HCT116 (cell line): Measurements from ENCODE around the gene SPRR2D. TPM values are rescaled to one million over a fixed set of nuclear protein-coding genes. Genes with fewer than 3 reads are reported as not detected.

Experiments
- ATAC-seq: fragments of 200-7000 bp; cut with Tn5 transposase; 2 replicates; pipeline ENCODE4 v1.9.1; 2020; ENCODE audit warnings: mild to moderate bottlenecking, moderate library complexity
- BruUV-seq: library from RNA; stranded (reverse); fragments of 400-500 nt; replicated peaks from 2 replicates; lab custom pipeline; 2021; lab: Mats Ljungman, UMichigan
- CTCF ChIA-PET: fragments of 300-600 bp; sonication (Branson Sonifier 250); formaldehyde crosslinking; loops from one replicate; lab custom pipeline; 2021; ENCODE audit warnings: antibody characterized with exemption; lab: Charles Lee
- POLR2A ChIA-PET: fragments of 300-600, 350-600 bp; sonication (Branson Sonifier 250); formaldehyde crosslinking; loops from one replicate; lab custom pipeline; 2021; ENCODE audit warnings: antibody characterized with exemption; lab: Charles Lee
- RAD21 ChIA-PET, 2 experiments: fragments of 300-600 bp; sonication (Branson Sonifier 250); formaldehyde crosslinking; loops; one replicate each; lab custom pipeline; 2023; ENCODE audit warnings: low total read pairs in 2 of 2; ENCODE audit not compliant: uncharacterized antibody in 2 of 2, unreplicated experiment in 2 of 2, low non-redundant PET in 1 of 2; lab: Charles Lee
- DNase-seq: peaks from one replicate; pipeline ENCODE4 v3.0.0-alpha.2; 2010; ENCODE audit warnings: low read depth, low spot score
- H2AFZ ChIP-seq: fragments of 200-600 bp; shearing (Covaris generic), sonication (generic); 2 replicates; pipeline ENCODE4 v1.6.1; 2017; ENCODE audit warnings: low read depth, mixed run types, mixed read lengths, antibody characterized with exemption, low read length; ENCODE audit not compliant: poor library complexity, severe bottlenecking
- H3K27ac ChIP-seq: 2 replicates; pipeline ENCODE4 v1.5.1; 2012; ENCODE audit warnings: low read depth, low read length
- H3K27me3 ChIP-seq: fragments of 200-600 bp; sonication (generic); 2 replicates; pipeline ENCODE4 v1.6.1; 2016; ENCODE audit warnings: mixed run types, low read length, mixed read lengths; ENCODE audit not compliant: insufficient read depth
- H3K36me3 ChIP-seq, 2 experiments: fragments of 200-500 bp in 1 of 2; fragments of 200-600 bp in 1 of 2; sonication (Bioruptor generic) in 1 of 2; sonication (generic) in 1 of 2; 2 replicates each; pipeline versions ENCODE4 v1.5.1 to v1.6.1; 2014 to 2016; ENCODE audit warnings: low read length in 2 of 2, inconsistent platforms in 1 of 2, mixed read lengths in 1 of 2, mixed run types in 1 of 2; ENCODE audit not compliant: insufficient read depth in 2 of 2, control insufficient read depth in 1 of 2
- H3K4me1 ChIP-seq, 2 experiments: fragments of 200-600 bp in 1 of 2; sonication (generic) in 1 of 2; 2 replicates each; pipeline versions ENCODE4 v1.5.1 to v1.6.1; 2012 to 2017; ENCODE audit warnings: low read length in 2 of 2, inconsistent platforms in 1 of 2, mild to moderate bottlenecking in 1 of 2, mixed read lengths in 1 of 2, mixed run types in 1 of 2, moderate library complexity in 1 of 2; ENCODE audit not compliant: insufficient read depth in 2 of 2, control insufficient read depth in 1 of 2
- H3K4me2 ChIP-seq: fragments of 200-600 bp; sonication (generic); 2 replicates; pipeline ENCODE4 v1.6.1; 2017; ENCODE audit warnings: mixed run types, low read length, mixed read lengths
- H3K4me3 ChIP-seq, 2 experiments: fragments of 200-600 bp in 1 of 2; sonication (generic) in 1 of 2; replicated peaks in 1 of 2; 2 replicates each; pipeline ENCODE4 v1.5.1; 2011 to 2016; ENCODE audit warnings: low read length in 2 of 2, control low read depth in 1 of 2, low read depth in 1 of 2, mild to moderate bottlenecking in 1 of 2, mixed read lengths in 1 of 2, mixed run types in 1 of 2
- H3K79me2 ChIP-seq: fragments of 200-600 bp; sonication (generic); 2 replicates; pipeline ENCODE4 v1.6.1; 2017; ENCODE audit warnings: mild to moderate bottlenecking, mixed run types, low read length, moderate library complexity, mixed read lengths; ENCODE audit not compliant: insufficient read depth
- H3K9ac ChIP-seq: fragments of 200-600 bp; sonication (generic); 2 replicates; pipeline ENCODE4 v1.6.1; 2016; ENCODE audit warnings: low read length, mixed read lengths
- H3K9me2 ChIP-seq: fragments of 200-600 bp; sonication (generic), shearing (Covaris generic); 2 replicates; pipeline ENCODE4 v1.6.1; 2017; ENCODE audit warnings: mixed run types, mild to moderate bottlenecking, moderate library complexity; ENCODE audit not compliant: insufficient read depth
- H3K9me3 ChIP-seq, 2 experiments: fragments of 200-500 bp in 1 of 2; fragments of 200-600 bp in 1 of 2; sonication (Bioruptor generic) in 1 of 2; sonication (generic) in 1 of 2; 2 replicates each; pipeline ENCODE4 v1.6.1; 2014 to 2017; ENCODE audit warnings: low read length in 2 of 2, mixed read lengths in 2 of 2, inconsistent platforms in 1 of 2, low read depth in 1 of 2, mild to moderate bottlenecking in 1 of 2, mixed run types in 1 of 2, moderate library complexity in 1 of 2; ENCODE audit not compliant: control insufficient read depth in 1 of 2, insufficient read depth in 1 of 2
- H4K20me1 ChIP-seq: fragments of 200-600 bp; sonication (generic), shearing (Covaris generic); 2 replicates; pipeline ENCODE4 v1.6.1; 2017; ENCODE audit warnings: mixed run types, mild to moderate bottlenecking, moderate library complexity; ENCODE audit not compliant: insufficient read depth
- CBX3 ChIP-seq: IDR thresholded peaks from 2 replicates; pipeline ENCODE4 v1.6.1; 2012; ENCODE audit warnings: low read depth
- CEBPB ChIP-seq: IDR thresholded peaks from 2 replicates; pipeline ENCODE4 v1.6.1; 2012; ENCODE audit warnings: low read depth
- EGR1 ChIP-seq: IDR thresholded peaks from 2 replicates; pipeline ENCODE4 v1.6.1; 2012; ENCODE audit warnings: low read depth
- EZH2 ChIP-seq: fragments of 200-600 bp; sonication (generic); IDR thresholded peaks from 2 replicates; pipeline ENCODE4 v1.6.1; 2017; ENCODE audit warnings: antibody characterized with exemption, mixed run types
- EZH2phosphoT487 ChIP-seq: fragments of 200-600 bp; IDR thresholded peaks from 2 replicates; pipeline ENCODE4 v1.6.1; 2018; ENCODE audit warnings: antibody characterized with exemption, borderline replicate concordance
- FOSL1 ChIP-seq: IDR thresholded peaks from 2 replicates; pipeline ENCODE4 v1.6.1; 2012; ENCODE audit warnings: low read depth
- JUND ChIP-seq: IDR thresholded peaks from 2 replicates; pipeline ENCODE4 v1.6.1; 2012
- POLR2A ChIP-seq: IDR thresholded peaks from 2 replicates; pipeline ENCODE4 v1.7.0; 2011; ENCODE audit warnings: borderline replicate concordance; ENCODE audit not compliant: insufficient read depth, insufficient read length; ENCODE audit errors: extremely low read depth
- POLR2AphosphoS5 ChIP-seq: IDR thresholded peaks from 2 replicates; pipeline ENCODE4 v1.6.1; 2011; ENCODE audit warnings: mild to moderate bottlenecking, low read depth, low read length, moderate library complexity
- RAD21 ChIP-seq: IDR thresholded peaks from 2 replicates; pipeline ENCODE4 v1.6.1; 2012; ENCODE audit warnings: low read depth, mild to moderate bottlenecking
- SIN3A ChIP-seq: IDR thresholded peaks from 2 replicates; pipeline ENCODE4 v1.6.1; 2012; ENCODE audit warnings: low read depth
- SP1 ChIP-seq: IDR thresholded peaks from 2 replicates; pipeline ENCODE4 v1.6.1; 2012; ENCODE audit warnings: low read depth
- ZFX ChIP-seq: fragments of 450-650 bp; IDR thresholded peaks from 2 replicates; pipeline ENCODE4 v1.6.1; 2017
- ZNF274 ChIP-seq: fragments of 200-500 bp; sonication (Bioruptor generic); IDR thresholded peaks from 2 replicates; pipeline ENCODE4 v1.6.1; 2014; ENCODE audit warnings: mild to moderate bottlenecking, low read depth, low read length, inconsistent platforms
- intact Hi-C: fragments of 100-400 bp; cut with micrococcal nuclease; formaldehyde crosslinking; loops from 2 replicates; pipeline ENCODE4 v1.10.0; 2022
- total RNA-seq: library from RNA; stranded (reverse); gene quantifications from one replicate; pipeline ENCODE4 v1.2.1, GENCODE V29; 2021; ENCODE audit not compliant: unreplicated experiment
- TF ChIP-seq, protein P1 (sequence below): IDR thresholded peaks from 2 replicates; pipeline ENCODE4 v1.6.1; 2012
- TF ChIP-seq, protein P2 (sequence below), 3 experiments: fragments of 200-600 bp in 1 of 3; sonication (generic) in 1 of 3; IDR thresholded peaks in 2 of 3; conservative IDR thresholded peaks in 1 of 3; 2 replicates each; pipeline ENCODE4 v1.5.1; 2012 to 2017; ENCODE audit warnings: low read depth in 2 of 3, low read length in 2 of 3, antibody characterized with exemption in 1 of 3, borderline replicate concordance in 1 of 3, control low read depth in 1 of 3, mild to moderate bottlenecking in 1 of 3, mixed read lengths in 1 of 3, mixed run types in 1 of 3, moderate library complexity in 1 of 3; ENCODE audit not compliant: insufficient read depth in 1 of 3
- TF ChIP-seq, protein P3 (sequence below): IDR thresholded peaks from 2 replicates; pipeline ENCODE4 v1.6.1; 2012
- TF ChIP-seq, protein P4 (sequence below): IDR thresholded peaks from 2 replicates; pipeline ENCODE4 v1.6.1; 2012; ENCODE audit warnings: low read depth

The SPRR2D gene
- total RNA-seq, 1 experiment from 2014 or later: 6.9 TPM

DNA sequence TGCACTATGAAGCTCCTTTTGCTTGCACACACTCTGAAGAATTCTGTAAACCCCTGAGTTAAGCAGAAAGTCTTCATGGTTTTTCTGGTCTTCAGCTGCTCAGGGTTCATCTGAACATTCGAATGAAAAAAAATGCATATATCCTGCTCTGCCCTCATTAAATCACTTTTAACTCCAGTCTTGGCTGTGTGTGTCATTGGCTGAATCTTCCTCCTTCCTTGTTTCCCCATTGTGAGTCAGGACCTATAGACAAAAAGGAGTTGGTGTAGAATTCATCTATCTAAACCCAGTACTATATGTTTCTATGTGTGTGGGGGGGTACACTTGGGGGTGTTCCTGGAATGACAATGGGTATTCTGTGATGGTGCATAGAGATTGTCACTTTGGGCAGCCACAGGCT is 16.5 kb downstream of the SPRR2D start:
- H3K4me3 ChIP-seq: no peak overlapping the region
- DNase-seq (no peak), ATAC-seq (no peak)
- no peak overlapping the region for H3K4me2 ChIP-seq
- ChIA-PET POLR2A (no interaction called here), CTCF (no interaction called here), RAD21 (no interaction called here)
- no peak overlapping the region for H3K27ac ChIP-seq
- no peak overlapping the region for H2AFZ ChIP-seq
- no peaks in the 10 kb centered on the region for H3K36me3 ChIP-seq
- no TSS peak for BruUV-seq
- no peaks in the 10 kb centered on the region for H3K4me1 ChIP-seq
- H3K27me3 ChIP-seq: peaks cover 13% of the 10 kb centered on the region
- H3K79me2 ChIP-seq: no peaks in the 10 kb centered on the region
- no peaks in the 10 kb centered on the region for H3K9me3 ChIP-seq
- H3K9ac ChIP-seq: no peak overlapping the region
- H4K20me1 ChIP-seq: no peaks in the 10 kb centered on the region
- H3K9me2 ChIP-seq: no peaks in the 10 kb centered on the region
- no peak for TF ChIP-seq CEBPB
- no peak for TF ChIP-seq RAD21
- TF ChIP-seq, protein P1, sequence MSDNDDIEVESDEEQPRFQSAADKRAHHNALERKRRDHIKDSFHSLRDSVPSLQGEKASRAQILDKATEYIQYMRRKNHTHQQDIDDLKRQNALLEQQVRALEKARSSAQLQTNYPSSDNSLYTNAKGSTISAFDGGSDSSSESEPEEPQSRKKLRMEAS: no peak
- intact Hi-C loops: no loop called here

DNA sequence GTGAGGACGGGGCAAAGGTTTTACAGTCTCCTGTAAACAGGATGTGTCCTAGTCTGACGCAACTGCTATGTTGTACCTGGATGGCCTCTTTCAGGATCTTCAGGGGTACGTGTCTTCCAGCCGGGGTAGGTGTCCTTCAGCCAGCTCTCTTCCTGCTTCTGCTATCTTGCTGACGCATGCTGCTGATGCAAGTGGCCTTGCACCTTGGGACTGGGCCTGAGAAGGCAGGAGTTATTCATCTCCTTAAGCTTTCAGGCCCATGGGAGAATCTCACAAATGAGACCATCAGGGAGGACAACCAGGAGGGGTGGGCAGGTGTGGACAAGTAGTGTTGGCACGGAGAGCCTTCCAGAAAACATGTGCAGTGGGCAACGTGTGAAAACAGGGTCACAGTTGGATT is 17.8 kb downstream of the SPRR2D start:
- Histone ChIP-seq H3K4me2 (no peak overlapping the region), H3K9ac (no peak overlapping the region), H4K20me1 (no peaks in the 10 kb centered on the region), H3K4me3 (no peak overlapping the region), H3K36me3 (no peaks in the 10 kb centered on the region), H3K79me2 (no peaks in the 10 kb centered on the region), H2AFZ (no peak overlapping the region), H3K9me3 (no peaks in the 10 kb centered on the region), H3K4me1 (no peaks in the 10 kb centered on the region), H3K27me3 (peaks cover 21% of the 10 kb centered on the region), H3K27ac (no peak overlapping the region), H3K9me2 (no peaks in the 10 kb centered on the region)
- ATAC-seq (no peak), DNase-seq (no peak)
- POLR2A ChIA-PET: no interaction called here
- intact Hi-C loops: no loop called here
- RAD21 ChIA-PET: no interaction called here
- no TSS peak for BruUV-seq
- CTCF ChIA-PET: no interaction called here
- TF ChIP-seq POLR2AphosphoS5 (no peak), SP1 (no peak), ZFX (no peak), ZNF274 (no peak), JUND (no peak), EGR1 (no peak), FOSL1 (no peak), CBX3 (no peak), POLR2A (no peak), SIN3A (no peak), EZH2 (no peak), EZH2phosphoT487 (no peak)
- TF ChIP-seq, protein P2, sequence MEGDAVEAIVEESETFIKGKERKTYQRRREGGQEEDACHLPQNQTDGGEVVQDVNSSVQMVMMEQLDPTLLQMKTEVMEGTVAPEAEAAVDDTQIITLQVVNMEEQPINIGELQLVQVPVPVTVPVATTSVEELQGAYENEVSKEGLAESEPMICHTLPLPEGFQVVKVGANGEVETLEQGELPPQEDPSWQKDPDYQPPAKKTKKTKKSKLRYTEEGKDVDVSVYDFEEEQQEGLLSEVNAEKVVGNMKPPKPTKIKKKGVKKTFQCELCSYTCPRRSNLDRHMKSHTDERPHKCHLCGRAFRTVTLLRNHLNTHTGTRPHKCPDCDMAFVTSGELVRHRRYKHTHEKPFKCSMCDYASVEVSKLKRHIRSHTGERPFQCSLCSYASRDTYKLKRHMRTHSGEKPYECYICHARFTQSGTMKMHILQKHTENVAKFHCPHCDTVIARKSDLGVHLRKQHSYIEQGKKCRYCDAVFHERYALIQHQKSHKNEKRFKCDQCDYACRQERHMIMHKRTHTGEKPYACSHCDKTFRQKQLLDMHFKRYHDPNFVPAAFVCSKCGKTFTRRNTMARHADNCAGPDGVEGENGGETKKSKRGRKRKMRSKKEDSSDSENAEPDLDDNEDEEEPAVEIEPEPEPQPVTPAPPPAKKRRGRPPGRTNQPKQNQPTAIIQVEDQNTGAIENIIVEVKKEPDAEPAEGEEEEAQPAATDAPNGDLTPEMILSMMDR (IDR thresholded peaks at IDR 0.05 in 2 of 3, conservative IDR thresholded peaks at IDR 0.05 in 1 of 3; ENCODE audit: borderline replicate concordance in 1 of 3, insufficient read depth in 1 of 3, low read depth in 2 of 3, low read length in 2 of 3): no peak
- TF ChIP-seq, protein P3, sequence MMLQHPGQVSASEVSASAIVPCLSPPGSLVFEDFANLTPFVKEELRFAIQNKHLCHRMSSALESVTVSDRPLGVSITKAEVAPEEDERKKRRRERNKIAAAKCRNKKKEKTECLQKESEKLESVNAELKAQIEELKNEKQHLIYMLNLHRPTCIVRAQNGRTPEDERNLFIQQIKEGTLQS: no peak
- TF ChIP-seq, protein P4, sequence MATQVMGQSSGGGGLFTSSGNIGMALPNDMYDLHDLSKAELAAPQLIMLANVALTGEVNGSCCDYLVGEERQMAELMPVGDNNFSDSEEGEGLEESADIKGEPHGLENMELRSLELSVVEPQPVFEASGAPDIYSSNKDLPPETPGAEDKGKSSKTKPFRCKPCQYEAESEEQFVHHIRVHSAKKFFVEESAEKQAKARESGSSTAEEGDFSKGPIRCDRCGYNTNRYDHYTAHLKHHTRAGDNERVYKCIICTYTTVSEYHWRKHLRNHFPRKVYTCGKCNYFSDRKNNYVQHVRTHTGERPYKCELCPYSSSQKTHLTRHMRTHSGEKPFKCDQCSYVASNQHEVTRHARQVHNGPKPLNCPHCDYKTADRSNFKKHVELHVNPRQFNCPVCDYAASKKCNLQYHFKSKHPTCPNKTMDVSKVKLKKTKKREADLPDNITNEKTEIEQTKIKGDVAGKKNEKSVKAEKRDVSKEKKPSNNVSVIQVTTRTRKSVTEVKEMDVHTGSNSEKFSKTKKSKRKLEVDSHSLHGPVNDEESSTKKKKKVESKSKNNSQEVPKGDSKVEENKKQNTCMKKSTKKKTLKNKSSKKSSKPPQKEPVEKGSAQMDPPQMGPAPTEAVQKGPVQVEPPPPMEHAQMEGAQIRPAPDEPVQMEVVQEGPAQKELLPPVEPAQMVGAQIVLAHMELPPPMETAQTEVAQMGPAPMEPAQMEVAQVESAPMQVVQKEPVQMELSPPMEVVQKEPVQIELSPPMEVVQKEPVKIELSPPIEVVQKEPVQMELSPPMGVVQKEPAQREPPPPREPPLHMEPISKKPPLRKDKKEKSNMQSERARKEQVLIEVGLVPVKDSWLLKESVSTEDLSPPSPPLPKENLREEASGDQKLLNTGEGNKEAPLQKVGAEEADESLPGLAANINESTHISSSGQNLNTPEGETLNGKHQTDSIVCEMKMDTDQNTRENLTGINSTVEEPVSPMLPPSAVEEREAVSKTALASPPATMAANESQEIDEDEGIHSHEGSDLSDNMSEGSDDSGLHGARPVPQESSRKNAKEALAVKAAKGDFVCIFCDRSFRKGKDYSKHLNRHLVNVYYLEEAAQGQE: no peak
- TF ChIP-seq, protein P1: no peak
